Chondrocyte (in vitro differentiated cells): Measurements from ENCODE around the gene ABHD12. TPM values are rescaled to one million over a fixed set of nuclear protein-coding genes. Genes with fewer than 3 reads are reported as not detected.
A peak's percentile ranks its signal among the peaks of the same experiment; 100 is the strongest.

Source experiments
- DNase-seq: peaks from one replicate; pipeline ENCODE4 v3.0.0; 2021; ENCODE audit warnings: mixed read lengths, low spot score
- H3K27ac Mint-ChIP-seq: one replicate; pipeline ENCODE4 v1.8.0; 2021; ENCODE audit warnings: mild to moderate bottlenecking, moderate library complexity, mixed read lengths; ENCODE audit not compliant: unreplicated experiment
- H3K27me3 Mint-ChIP-seq: 2 replicates; pipeline ENCODE4 v1.8.0; 2021; ENCODE audit warnings: low read depth, mixed read lengths
- H3K36me3 Mint-ChIP-seq: 2 replicates; pipeline ENCODE4 v1.8.0; 2021; ENCODE audit warnings: low read depth, mixed read lengths
- H3K4me1 Mint-ChIP-seq: 2 replicates; pipeline ENCODE4 v1.8.0; 2021; ENCODE audit warnings: low read depth, mild to moderate bottlenecking, mixed read lengths
- H3K4me3 Mint-ChIP-seq: one replicate; pipeline ENCODE4 v1.8.0; 2021; ENCODE audit warnings: mild to moderate bottlenecking, moderate library complexity, mixed read lengths; ENCODE audit not compliant: unreplicated experiment
- H3K9me3 Mint-ChIP-seq: 2 replicates; pipeline ENCODE4 v1.8.0; 2021; ENCODE audit warnings: low read depth, mixed read lengths
- CTCF ChIP-seq: fragments of 200-600 bp; sonication (generic); IDR thresholded peaks from 2 replicates; pipeline ENCODE4 v1.5.0; 2021; ENCODE audit warnings: antibody characterized with exemption, mild to moderate bottlenecking, moderate library complexity
- total RNA-seq: library from RNA; stranded (reverse); gene quantifications from 3 replicates; pipeline ENCODE4 v1.2.1, GENCODE V29; 2021

Gene ABHD12
- total RNA-seq, 1 donor from 2014 or later: 49.4 TPM

GRCh38 chr20:25259788-25260254, 130.8 kb downstream of the ABHD12 start:
- H3K27me3 Mint-ChIP-seq: no peaks in the 10 kb centered on the region
- peaks cover 13% of the 10 kb centered on the region for H3K9me3 Mint-ChIP-seq
- DNase-seq: no peak
- TF ChIP-seq CTCF: no peak
- H3K27ac Mint-ChIP-seq: no peak overlapping the region
- H3K36me3 Mint-ChIP-seq: peaks cover 35% of the 10 kb centered on the region
- peaks cover 26% of the 10 kb centered on the region for H3K4me1 Mint-ChIP-seq
- H3K4me3 Mint-ChIP-seq: no peak overlapping the region

- no peak for DNase-seq
- Mint-ChIP-seq H3K9me3 (peaks cover 10% of the 10 kb centered on the region), H3K27me3 (no peaks in the 10 kb centered on the region), H3K27ac (no peak overlapping the region), H3K4me1 (peaks cover 31% of the 10 kb centered on the region), H3K36me3 (peaks cover 33% of the 10 kb centered on the region), H3K4me3 (no peak overlapping the region)
- no peak for TF ChIP-seq CTCF
Measured at GRCh38 chr20:25259358-25259757, 131.3 kb downstream of the ABHD12 start.

- no peak overlapping the region for H3K27ac Mint-ChIP-seq
- peaks cover 31% of the 10 kb centered on the region for H3K36me3 Mint-ChIP-seq
- DNase-seq: no peak
- TF ChIP-seq CTCF: no peak
- no peak overlapping the region for H3K4me3 Mint-ChIP-seq
- H3K27me3 Mint-ChIP-seq: no peaks in the 10 kb centered on the region
- peaks cover 35% of the 10 kb centered on the region for H3K4me1 Mint-ChIP-seq
- H3K9me3 Mint-ChIP-seq: peaks cover 6% of the 10 kb centered on the region
Measured at GRCh38 chr20:25258828-25259227, 131.8 kb downstream of the ABHD12 start.

- Mint-ChIP-seq H3K27ac (peak overlapping the region; percentile 5), H3K4me1 (peaks cover 39% of the 10 kb centered on the region), H3K27me3 (no peaks in the 10 kb centered on the region), H3K9me3 (peaks cover 6% of the 10 kb centered on the region), H3K36me3 (peaks cover 32% of the 10 kb centered on the region), H3K4me3 (no peak overlapping the region)
- no peak for TF ChIP-seq CTCF
- DNase-seq: no peak
Measured at GRCh38 chr20:25258476-25258805, 132.2 kb downstream of the ABHD12 start.

- TF ChIP-seq CTCF: no peak
- Mint-ChIP-seq H3K27ac (peak overlapping the region; percentile 8), H3K4me1 (peaks cover 40% of the 10 kb centered on the region), H3K27me3 (no peaks in the 10 kb centered on the region), H3K4me3 (no peak overlapping the region), H3K36me3 (peaks cover 27% of the 10 kb centered on the region), H3K9me3 (peaks cover 6% of the 10 kb centered on the region)
- no peak for DNase-seq
Measured at GRCh38 chr20:25257756-25258475, 132.7 kb downstream of the ABHD12 start.
